Measurements from ENCODE around the gene ZNF133.

- TF ChIP-seq EP300 (IDR thresholded peaks at IDR 0.05): no peak
- no peak for TF ChIP-seq POLR2A (IDR thresholded peaks at IDR 0.05; ENCODE audit: low read depth)
Observed at GRCh38 chr20:18276821-18277220, 11.5 kb upstream of the ZNF133 start.
